IPS-11a (cell line): ENCODE data around the gene EPAS1.

Experiments
- H3K4me3 ChIP-seq: one replicate; pipeline ENCODE4 v1.5.1; 2013; ENCODE audit warnings: low read depth, low read length, control low read depth

Gene EPAS1

DNA sequence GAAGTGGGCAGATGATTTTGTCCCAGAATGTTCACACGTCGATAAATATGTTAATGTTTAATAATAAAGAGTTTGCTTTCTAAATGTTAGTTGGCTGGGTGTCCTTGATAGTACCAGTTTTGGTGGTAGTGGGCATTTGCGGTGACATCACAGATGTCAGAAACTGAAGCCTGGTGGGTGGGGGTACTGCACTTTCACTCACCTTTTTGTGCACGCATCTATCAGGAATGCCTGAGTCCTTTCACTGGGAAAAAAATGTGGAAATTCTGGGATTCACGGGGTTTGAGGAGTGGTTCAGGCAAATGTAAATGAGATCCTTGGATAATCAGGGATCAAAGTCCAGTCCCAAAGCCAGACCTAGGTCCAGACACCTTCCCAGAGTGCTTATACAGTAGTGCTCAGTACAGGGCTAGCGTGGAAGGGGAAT, 3.2 kb downstream of the EPAS1 start:
- no peak overlapping the region for H3K4me3 ChIP-seq

DNA sequence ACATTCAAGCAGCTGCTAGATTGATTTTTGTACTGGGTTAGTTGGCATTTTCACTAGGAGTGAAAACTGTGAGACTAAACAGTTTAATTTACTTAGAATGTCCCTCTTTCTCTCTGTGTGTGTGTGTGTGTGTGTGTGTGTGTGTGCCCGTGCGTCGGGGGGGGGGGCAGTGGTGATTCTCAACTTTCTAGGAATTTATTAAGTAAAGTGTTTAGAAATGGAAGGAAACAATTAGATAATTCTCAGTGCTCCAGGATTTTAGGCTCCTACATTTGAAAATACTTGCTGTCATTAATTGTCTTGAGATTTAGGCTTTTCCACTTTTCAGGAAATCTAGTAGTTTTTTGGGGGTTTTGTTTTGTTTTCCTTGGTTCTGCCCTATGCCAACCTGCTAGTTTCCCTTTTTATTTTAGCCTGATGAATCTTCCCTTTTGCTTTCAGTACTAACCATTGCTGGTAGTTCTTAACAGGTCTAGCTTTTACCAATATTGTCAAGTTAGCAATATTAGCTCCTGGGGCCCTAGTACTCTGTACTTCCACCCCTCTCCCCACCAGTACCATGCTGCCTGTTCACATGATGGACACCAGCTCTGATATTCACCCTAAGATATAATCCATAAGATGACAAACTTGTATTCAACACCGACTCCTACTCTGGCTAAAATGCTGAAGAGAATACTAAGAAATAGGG, 4.9 kb downstream of the EPAS1 start:
- H3K4me3 ChIP-seq = no peak overlapping the region

DNA sequence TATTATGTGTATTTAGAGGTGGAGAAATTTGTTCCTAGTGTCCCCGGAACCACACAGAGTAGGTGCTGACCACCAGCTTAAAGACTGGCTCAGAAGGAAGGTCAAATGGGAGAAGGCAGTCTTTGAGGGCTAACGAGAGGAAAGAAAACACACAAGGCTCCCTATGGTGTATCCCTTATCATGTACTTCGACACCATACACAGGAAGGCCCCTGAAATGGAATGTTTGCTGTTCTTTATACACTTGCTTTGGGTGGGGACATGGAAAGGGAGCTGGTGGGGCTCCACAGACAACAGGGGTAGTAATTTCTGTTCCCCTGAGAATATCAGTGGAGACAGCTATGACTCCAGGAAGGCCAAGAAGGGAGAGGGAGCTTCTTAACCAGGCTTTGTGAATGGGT, 6.0 kb downstream of the EPAS1 start:
- H3K4me3 ChIP-seq = no peak overlapping the region

- H3K4me3 ChIP-seq = no peak overlapping the region
These were observed 6.6 kb downstream of the EPAS1 start for GRCh38 chr2:46303822-46304221.

- no peak overlapping the region for H3K4me3 ChIP-seq
These were observed 7.4 kb downstream of the EPAS1 start for GRCh38 chr2:46304635-46305034.

DNA sequence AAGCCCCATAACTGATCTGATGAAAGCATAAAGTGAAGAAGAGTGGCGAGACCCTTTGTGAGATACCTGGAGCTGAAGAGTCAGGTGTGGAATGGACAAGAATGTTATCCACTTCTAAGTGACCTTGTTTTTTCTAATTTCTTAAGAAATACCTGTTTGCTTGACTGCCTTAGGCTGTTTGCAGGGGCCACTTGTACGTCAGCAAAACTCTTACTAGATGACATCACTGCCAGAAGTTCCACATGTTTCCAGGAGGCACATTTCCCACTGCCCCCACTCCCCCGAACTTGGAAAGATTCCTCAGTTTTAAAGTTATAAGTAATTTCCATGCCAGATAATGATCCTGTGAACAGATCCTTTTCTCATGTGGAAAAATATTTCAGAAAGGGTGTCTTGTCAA, 8.0 kb downstream of the EPAS1 start:
- H3K4me3 ChIP-seq = no peak overlapping the region

DNA sequence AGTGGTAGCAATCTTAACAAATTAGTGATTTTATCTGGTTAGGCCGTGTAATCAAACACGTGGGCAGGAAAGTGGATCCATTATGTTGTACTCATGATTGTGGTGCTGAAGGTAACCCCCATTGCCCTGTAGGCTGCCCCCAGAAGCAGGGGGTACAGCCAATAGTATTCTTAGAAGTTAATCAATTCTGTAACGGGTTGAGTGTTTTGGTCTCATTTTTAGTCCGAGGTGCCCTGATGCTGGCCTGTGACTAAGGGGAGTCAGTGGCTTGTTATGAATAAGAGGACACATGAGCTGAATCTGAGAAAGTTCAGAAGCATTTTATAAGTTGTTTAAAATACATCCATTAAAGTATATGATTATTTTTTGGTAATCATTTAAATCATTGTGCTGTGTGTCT, 8.6 kb downstream of the EPAS1 start:
- no peak overlapping the region for H3K4me3 ChIP-seq

- no peak overlapping the region for H3K4me3 ChIP-seq
These were observed 9.1 kb downstream of the EPAS1 start for GRCh38 chr2:46306330-46306751.

DNA sequence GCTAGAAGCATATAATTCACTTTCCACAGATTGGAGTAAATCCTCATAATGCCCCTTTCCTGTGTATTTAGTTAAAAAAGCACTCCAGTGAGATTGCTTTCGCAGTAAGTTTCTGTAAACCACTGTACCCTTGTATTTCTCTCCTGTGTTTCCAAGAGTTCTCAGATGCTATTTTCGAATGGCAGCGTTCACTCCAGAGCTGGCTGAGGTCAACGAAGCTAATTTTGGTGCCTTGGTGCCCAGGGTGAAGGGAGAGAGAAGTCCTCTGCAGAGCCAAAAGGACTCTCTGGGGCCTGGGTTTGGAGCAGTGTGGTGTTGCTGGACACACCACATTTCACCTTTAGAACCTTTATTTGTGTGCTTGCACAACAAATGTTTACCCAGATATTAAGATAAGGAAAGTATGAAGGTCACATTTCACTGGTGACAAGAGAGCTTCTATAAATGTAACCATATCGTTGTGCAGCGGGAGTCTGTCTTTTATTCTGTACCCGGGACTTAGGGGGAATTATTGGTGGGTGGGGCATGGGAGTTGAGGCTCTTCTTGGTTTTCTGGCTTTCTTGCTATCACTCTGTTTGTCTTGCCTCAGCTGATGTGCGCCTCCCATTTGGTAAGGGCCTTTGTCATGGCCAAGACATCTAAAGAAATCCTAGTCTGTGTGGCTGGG, 9.9 kb downstream of the EPAS1 start:
- H3K4me3 ChIP-seq = no peak overlapping the region

- H3K4me3 ChIP-seq = no peak overlapping the region
These were observed 10.9 kb downstream of the EPAS1 start for GRCh38 chr2:46308081-46308480.

DNA sequence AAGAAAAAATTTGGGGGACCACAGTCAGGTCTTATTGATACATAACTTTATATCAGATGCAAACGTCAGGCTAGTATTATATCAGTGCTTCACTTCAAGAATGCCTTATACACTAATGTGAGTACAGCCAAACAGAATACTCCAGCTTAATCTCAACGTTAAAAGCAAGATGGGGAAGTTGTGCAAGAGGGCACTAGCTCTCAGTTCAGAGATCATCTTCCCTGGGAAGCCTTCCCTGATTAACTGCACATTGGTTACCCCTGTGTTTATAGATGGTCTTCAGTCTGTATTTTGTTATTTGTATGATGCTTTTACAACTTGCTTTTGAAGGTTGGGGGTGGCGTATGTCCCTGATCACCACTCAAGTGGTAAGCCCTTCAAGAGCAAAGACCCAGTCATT, 11.4 kb downstream of the EPAS1 start:
- no peak overlapping the region for H3K4me3 ChIP-seq

DNA sequence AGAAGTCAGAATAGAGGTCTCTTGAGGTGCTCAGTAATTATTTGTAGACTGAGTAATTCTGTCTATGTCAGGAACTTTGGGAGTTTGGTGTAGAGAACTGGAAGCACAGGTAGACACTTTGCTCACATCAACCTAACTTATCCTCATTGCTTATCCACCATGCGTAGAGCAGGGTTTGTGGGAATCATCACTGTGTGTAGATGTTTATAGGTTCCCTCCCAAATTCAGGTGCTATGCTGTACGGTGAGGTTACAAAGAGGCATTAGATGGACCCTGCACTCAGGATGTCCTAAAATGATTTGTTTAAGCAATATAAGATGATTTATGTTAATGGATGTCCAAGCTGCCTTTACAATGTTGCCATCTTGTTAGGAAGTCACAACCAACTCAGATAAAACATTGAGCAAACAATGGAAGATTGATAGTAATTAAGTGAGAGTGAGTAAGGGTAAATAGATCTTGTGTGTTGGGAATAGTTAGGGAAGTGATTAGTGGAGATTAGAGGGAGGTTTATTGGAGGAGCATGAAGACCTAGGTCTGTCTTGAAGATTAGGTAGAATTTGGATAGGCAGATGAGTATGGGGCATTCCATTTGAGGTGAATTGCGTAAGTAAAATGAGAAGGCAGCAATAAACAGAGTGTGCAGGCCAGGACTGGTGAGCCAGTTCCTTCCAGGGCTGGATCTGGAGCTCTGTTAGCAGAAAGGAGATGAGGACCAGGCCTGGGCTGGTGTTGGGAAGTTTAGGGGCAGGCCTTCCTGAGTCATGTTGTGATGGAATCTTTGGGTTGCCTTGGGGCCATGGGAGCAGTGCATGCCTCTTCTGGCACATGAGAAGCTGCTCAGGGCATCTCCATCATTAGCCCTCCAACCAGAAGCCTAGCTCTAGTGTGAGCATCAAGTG, 12.1 kb downstream of the EPAS1 start:
- no peak overlapping the region for H3K4me3 ChIP-seq

- no peak overlapping the region for H3K4me3 ChIP-seq
These were observed 13.2 kb downstream of the EPAS1 start for GRCh38 chr2:46310446-46310845.

- H3K4me3 ChIP-seq = no peak overlapping the region
These were observed 14.5 kb downstream of the EPAS1 start for GRCh38 chr2:46311651-46312223.

DNA sequence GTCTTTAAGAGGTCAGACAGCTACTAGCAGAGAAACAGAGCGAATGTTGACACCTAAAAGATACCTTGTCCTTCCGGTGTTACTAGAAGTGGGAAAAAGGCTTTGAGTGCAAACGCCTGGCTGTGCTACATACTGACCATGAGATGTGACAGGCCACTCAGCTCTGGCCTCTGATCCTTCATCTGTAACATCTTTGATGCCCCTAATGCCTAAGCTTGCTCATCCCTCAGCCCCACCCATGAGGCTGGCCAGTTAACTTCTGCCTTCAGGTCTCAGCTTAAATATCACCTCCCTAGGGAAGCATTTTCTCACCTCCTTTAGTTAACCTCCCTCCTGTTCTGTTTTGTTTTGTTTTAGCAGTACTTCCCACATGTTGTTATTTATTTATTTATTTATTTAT, 15.9 kb downstream of the EPAS1 start:
- no peak overlapping the region for H3K4me3 ChIP-seq

- no peak overlapping the region for H3K4me3 ChIP-seq
These were observed 17.0 kb downstream of the EPAS1 start for GRCh38 chr2:46314065-46314835.

GRCh38 chr2:46315103-46315890, 18.1 kb downstream of the EPAS1 start:
- no peak overlapping the region for H3K4me3 ChIP-seq

DNA sequence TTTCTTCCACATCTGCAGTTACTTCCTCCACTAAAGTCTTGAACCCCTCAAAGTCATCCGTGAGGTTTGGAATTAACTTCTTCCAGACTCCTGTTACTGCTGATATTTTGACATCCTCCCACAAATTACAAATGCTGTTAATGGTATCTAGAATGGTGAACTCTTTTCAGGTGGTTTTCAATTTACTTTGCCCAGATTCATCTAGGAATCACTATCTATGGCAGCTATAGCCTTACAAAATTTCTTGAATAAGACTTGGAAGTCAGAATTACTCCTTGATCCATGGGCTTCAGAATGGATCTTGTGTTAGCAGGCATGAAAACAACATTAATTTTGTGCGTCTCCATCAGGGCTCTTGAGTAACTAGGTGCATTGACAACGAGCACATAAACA, 19.9 kb downstream of the EPAS1 start:
- no peak overlapping the region for H3K4me3 ChIP-seq

DNA sequence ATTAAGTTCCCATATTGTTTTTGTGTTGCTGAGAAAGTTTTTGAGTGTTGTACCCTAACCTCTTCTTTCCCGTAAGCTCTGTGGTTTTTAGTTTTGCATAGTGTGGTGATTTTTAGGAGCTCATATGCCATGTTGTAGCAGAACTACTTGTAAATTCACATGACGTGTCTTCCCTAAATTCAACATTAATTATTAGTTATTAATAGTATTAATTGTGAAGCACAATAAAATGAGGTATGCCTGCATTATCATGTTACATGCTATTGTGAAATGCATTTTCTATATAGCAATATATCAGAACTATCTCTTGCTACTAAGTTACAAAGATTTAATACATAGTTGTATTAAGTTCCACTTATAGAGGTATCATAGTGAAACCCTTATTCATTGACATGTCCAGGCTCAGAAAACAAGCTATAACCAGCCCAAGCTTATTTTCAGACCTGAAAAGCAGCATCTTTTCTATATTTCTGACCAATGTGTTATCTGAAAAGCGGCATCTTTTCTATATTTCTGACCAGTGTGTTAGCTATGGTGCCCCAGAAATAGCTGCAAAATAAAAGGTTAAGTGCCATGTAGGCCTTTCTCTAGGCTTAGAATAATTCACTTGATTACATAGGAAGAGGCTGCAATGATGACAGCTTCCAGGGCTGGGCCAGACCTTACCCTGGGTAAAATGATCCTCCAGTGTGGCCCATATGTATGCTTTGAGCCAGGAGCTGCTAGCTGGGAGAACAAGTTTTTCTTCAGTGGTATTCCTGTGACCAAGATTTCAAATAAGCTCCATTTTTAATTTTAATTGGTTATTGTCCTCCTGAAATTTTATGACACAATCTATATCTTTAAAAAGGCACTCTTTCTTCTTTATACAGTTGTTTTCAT, 21.6 kb downstream of the EPAS1 start:
- H3K4me3 ChIP-seq = no peak overlapping the region
